GM03348 (cell line): ENCODE measurements around the gene OSBPL1A.
"Not testable (repeated sequence)": the region's sequence is repeated elsewhere in the genome, so short reads cannot be mapped to it uniquely, and the experiment has no call there.

Experiments
- DNase-seq: peaks from one replicate; pipeline ENCODE4 v3.0.0; 2012; ENCODE audit warnings: low spot score

OSBPL1A gene

GRCh38 chr18:24397131-24397693, 412 bp downstream of the OSBPL1A start:
- DNase-seq, result peak; percentile 61

GRCh38 chr18:24396082-24396633, 1.5 kb downstream of the OSBPL1A start:
- peak; percentile 23 for DNase-seq

- DNase-seq, result no peak
Observed at GRCh38 chr18:24395049-24395795, 2.4 kb downstream of the OSBPL1A start.

- DNase-seq, result no peak
Observed at GRCh38 chr18:24388957-24389356, 8.7 kb downstream of the OSBPL1A start.

GRCh38 chr18:24386681-24387080, 10.9 kb downstream of the OSBPL1A start:
- no peak for DNase-seq

GRCh38 chr18:24381126-24381525, 16.5 kb downstream of the OSBPL1A start:
- DNase-seq, result no peak

- DNase-seq, result no peak
Observed at GRCh38 chr18:24380163-24380747, 17.4 kb downstream of the OSBPL1A start.

- no peak for DNase-seq
Observed at GRCh38 chr18:24378598-24378997, 19.0 kb downstream of the OSBPL1A start.

GRCh38 chr18:24376531-24376930, 21.1 kb downstream of the OSBPL1A start:
- not testable (repeated sequence) for DNase-seq

GRCh38 chr18:24373328-24373727, 24.3 kb downstream of the OSBPL1A start:
- DNase-seq, result no peak

- no peak for DNase-seq
Observed at GRCh38 chr18:24372279-24372872, 25.2 kb downstream of the OSBPL1A start.

GRCh38 chr18:24370120-24370519, 27.5 kb downstream of the OSBPL1A start:
- DNase-seq, result peak; percentile 7

GRCh38 chr18:24369426-24369825, 28.2 kb downstream of the OSBPL1A start:
- DNase-seq, result peak; percentile 42

- no peak for DNase-seq
Observed at GRCh38 chr18:24368749-24369148, 28.9 kb downstream of the OSBPL1A start.

GRCh38 chr18:24366328-24366727, 31.3 kb downstream of the OSBPL1A start:
- no peak for DNase-seq

- no peak for DNase-seq
Observed at GRCh38 chr18:24364177-24364576, 33.4 kb downstream of the OSBPL1A start.

- DNase-seq, result no peak
Observed at GRCh38 chr18:24362757-24363156, 34.9 kb downstream of the OSBPL1A start.

GRCh38 chr18:24359787-24360530, 37.7 kb downstream of the OSBPL1A start:
- DNase-seq, result peak; percentile 77

GRCh38 chr18:24354278-24354677, 43.3 kb downstream of the OSBPL1A start:
- DNase-seq, result no peak

GRCh38 chr18:24346254-24346653, 51.4 kb downstream of the OSBPL1A start:
- DNase-seq, result no peak

- DNase-seq, result no peak
Observed at GRCh38 chr18:24344509-24344908, 53.1 kb downstream of the OSBPL1A start.

GRCh38 chr18:24342347-24342746, 55.3 kb downstream of the OSBPL1A start:
- no peak for DNase-seq
